Neural progenitor cell (in vitro differentiated cells): ENCODE measurements around the gene COL19A1. TPM values are rescaled to one million over a fixed set of nuclear protein-coding genes. Genes with fewer than 3 reads are reported as not detected.

Experiments
- DNase-seq: peaks from one replicate; pipeline ENCODE4 v3.0.0-alpha.2; 2016; ENCODE audit warnings: low spot score
- H2AFZ ChIP-seq: fragments of 200-600 bp; sonication (generic); replicated peaks from 2 replicates; pipeline ENCODE4 v1.6.1; 2016; ENCODE audit warnings: antibody characterized with exemption
- H3F3A ChIP-seq: fragments of 200-600 bp; sonication (generic); 2 replicates; pipeline ENCODE4 v1.6.1; 2016; ENCODE audit warnings: antibody characterized with exemption, low read depth
- H3K27ac ChIP-seq: fragments of 200-600 bp; sonication (generic); 2 replicates; pipeline ENCODE4 v1.5.1; 2016; ENCODE audit warnings: mild to moderate bottlenecking
- H3K27me3 ChIP-seq: fragments of 200-600 bp; sonication (generic); 2 replicates; pipeline ENCODE4 v1.6.1; 2016; ENCODE audit warnings: mild to moderate bottlenecking, moderate library complexity
- H3K36me3 ChIP-seq: fragments of 200-600 bp; sonication (generic); 2 replicates; pipeline ENCODE4 v1.5.1; 2016
- H3K4me1 ChIP-seq: fragments of 200-600 bp; sonication (generic); 2 replicates; pipeline ENCODE4 v1.6.1; 2016; ENCODE audit warnings: mixed run types
- H3K4me2 ChIP-seq: fragments of 200-600 bp; sonication (generic); 2 replicates; pipeline ENCODE4 v1.6.1; 2016
- H3K4me3 ChIP-seq: fragments of 200-600 bp; sonication (generic); 2 replicates; pipeline ENCODE4 v1.5.1; 2016
- H3K79me2 ChIP-seq: fragments of 200-600 bp; sonication (generic); 2 replicates; pipeline ENCODE4 v1.6.1; 2016; ENCODE audit warnings: low read depth
- H3K9ac ChIP-seq: fragments of 200-600 bp; sonication (generic); 2 replicates; pipeline ENCODE4 v1.6.1; 2016
- H3K9me3 ChIP-seq: fragments of 200-600 bp; sonication (generic); 2 replicates; pipeline ENCODE4 v1.5.1; 2016; ENCODE audit warnings: low read depth
- H4K20me1 ChIP-seq: fragments of 200-600 bp; sonication (generic); 2 replicates; pipeline ENCODE4 v1.6.1; 2016; ENCODE audit warnings: low read depth
- H3K27ac Mint-ChIP-seq: 3 replicates; pipeline ENCODE4 v1.8.0; 2021; ENCODE audit warnings: mixed read lengths
- H3K27me3 Mint-ChIP-seq: 2 replicates; pipeline ENCODE4 v1.8.0; 2022; ENCODE audit warnings: low read depth, mild to moderate bottlenecking, inconsistent platforms, moderate library complexity, mixed read lengths; ENCODE audit not compliant: insufficient read depth
- H3K36me3 Mint-ChIP-seq: 3 replicates; pipeline ENCODE4 v1.8.0; 2021; ENCODE audit warnings: mixed read lengths
- H3K4me1 Mint-ChIP-seq: 3 replicates; pipeline ENCODE4 v1.8.0; 2021; ENCODE audit warnings: mixed read lengths
- H3K4me3 Mint-ChIP-seq: 3 replicates; pipeline ENCODE4 v1.8.0; 2021; ENCODE audit warnings: mild to moderate bottlenecking, moderate library complexity, mixed read lengths
- H3K9me3 Mint-ChIP-seq: 3 replicates; pipeline ENCODE4 v1.8.0; 2020; ENCODE audit warnings: mixed read lengths
- CTCF ChIP-seq: fragments of 200-600 bp; sonication (generic); IDR thresholded peaks from 2 replicates; pipeline ENCODE4 v1.5.1; 2017; ENCODE audit warnings: antibody characterized with exemption, mild to moderate bottlenecking
- EZH2 ChIP-seq: fragments of 200-600 bp; sonication (generic); IDR thresholded peaks from 2 replicates; pipeline ENCODE4 v1.6.1; 2017; ENCODE audit warnings: antibody characterized with exemption, mild to moderate bottlenecking, moderate library complexity
- EZH2phosphoT487 ChIP-seq: fragments of 200-600 bp; sonication (generic); IDR thresholded peaks from 2 replicates; pipeline ENCODE4 v1.6.1; 2017; ENCODE audit warnings: antibody characterized with exemption
- total RNA-seq: library from RNA; depleted of rRNA; stranded (reverse); fragments of >200 nt; gene quantifications from 2 replicates; pipeline ENCODE4 v1.2.3, GENCODE V29; 2015; ENCODE audit warnings: low replicate concordance

Gene COL19A1
- total RNA-seq, 1 donor from 2014 or later, result not detected

- TF ChIP-seq CTCF (no peak), EZH2phosphoT487 (no peak), EZH2 (no peak)
- Histone ChIP-seq H3K9ac (no peak overlapping the region), H3K4me1 (peaks cover under 1% of the 10 kb centered on the region), H2AFZ (no peak overlapping the region), H3K27ac (no peak overlapping the region), H3K36me3 (no peaks in the 10 kb centered on the region), H3F3A (no peaks in the 10 kb centered on the region), H3K9me3 (no peaks in the 10 kb centered on the region), H3K4me2 (no peak overlapping the region), H3K79me2 (no peaks in the 10 kb centered on the region), H3K4me3 (no peak overlapping the region), H4K20me1 (no peaks in the 10 kb centered on the region), H3K27me3 (no peaks in the 10 kb centered on the region)
- Mint-ChIP-seq H3K36me3 (no peaks in the 10 kb centered on the region), H3K4me1 (peaks cover under 1% of the 10 kb centered on the region), H3K27ac (no peak overlapping the region), H3K9me3 (no peaks in the 10 kb centered on the region), H3K27me3 (no peaks in the 10 kb centered on the region), H3K4me3 (no peak overlapping the region)
- DNase-seq, result no peak
Measured at GRCh38 chr6:70113171-70113570, 246.8 kb downstream of the COL19A1 start.

DNA sequence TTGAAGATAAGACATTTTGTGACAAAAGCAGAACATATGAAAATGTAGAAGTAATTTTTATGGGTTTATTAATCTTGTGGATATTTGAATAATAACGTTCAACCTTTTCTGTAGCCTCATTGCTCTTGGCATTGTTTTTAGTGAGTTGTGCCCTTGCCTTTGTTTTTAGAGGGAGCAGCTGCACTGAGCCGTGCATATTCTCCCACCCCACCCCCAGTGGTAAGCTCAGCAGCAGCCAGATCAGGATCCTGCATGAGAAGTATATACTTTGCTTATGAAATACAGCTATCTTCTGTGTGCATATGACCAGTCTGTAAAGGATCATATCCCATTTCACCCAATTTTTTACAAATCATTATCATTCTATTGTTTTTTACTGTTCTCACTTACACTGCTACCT is 252.3 kb downstream of the COL19A1 start:
- Mint-ChIP-seq H3K9me3 (no peaks in the 10 kb centered on the region), H3K36me3 (no peaks in the 10 kb centered on the region), H3K4me3 (no peak overlapping the region), H3K27ac (no peak overlapping the region), H3K4me1 (no peaks in the 10 kb centered on the region), H3K27me3 (no peaks in the 10 kb centered on the region)
- TF ChIP-seq EZH2, result no peak
- TF ChIP-seq EZH2phosphoT487, result no peak
- TF ChIP-seq CTCF, result no peak
- H3K36me3 ChIP-seq, result no peaks in the 10 kb centered on the region
- H4K20me1 ChIP-seq, result no peaks in the 10 kb centered on the region
- H3K4me1 ChIP-seq, result no peaks in the 10 kb centered on the region
- no peaks in the 10 kb centered on the region for H3K9me3 ChIP-seq
- no peaks in the 10 kb centered on the region for H3K27me3 ChIP-seq
- no peak for DNase-seq
- H3K27ac ChIP-seq, result no peak overlapping the region
- H3K4me3 ChIP-seq, result no peak overlapping the region
- no peaks in the 10 kb centered on the region for H3K79me2 ChIP-seq
- no peak overlapping the region for H2AFZ ChIP-seq
- H3F3A ChIP-seq, result no peaks in the 10 kb centered on the region
- H3K9ac ChIP-seq, result no peak overlapping the region
- no peak overlapping the region for H3K4me2 ChIP-seq

- Mint-ChIP-seq H3K27me3 (no peaks in the 10 kb centered on the region), H3K4me1 (no peaks in the 10 kb centered on the region), H3K4me3 (no peak overlapping the region), H3K27ac (no peak overlapping the region), H3K9me3 (no peaks in the 10 kb centered on the region), H3K36me3 (no peaks in the 10 kb centered on the region)
- no peak for TF ChIP-seq EZH2
- TF ChIP-seq EZH2phosphoT487, result no peak
- no peaks in the 10 kb centered on the region for H4K20me1 ChIP-seq
- no peaks in the 10 kb centered on the region for H3F3A ChIP-seq
- H3K4me2 ChIP-seq, result no peak overlapping the region
- no peaks in the 10 kb centered on the region for H3K79me2 ChIP-seq
- H3K9ac ChIP-seq, result no peak overlapping the region
- no peaks in the 10 kb centered on the region for H3K4me1 ChIP-seq
- no peak overlapping the region for H2AFZ ChIP-seq
- H3K4me3 ChIP-seq, result no peak overlapping the region
- H3K27ac ChIP-seq, result no peak overlapping the region
- DNase-seq, result no peak
- H3K27me3 ChIP-seq, result no peaks in the 10 kb centered on the region
- no peaks in the 10 kb centered on the region for H3K36me3 ChIP-seq
- no peaks in the 10 kb centered on the region for H3K9me3 ChIP-seq
Measured at GRCh38 chr6:70119218-70119835, 253.0 kb downstream of the COL19A1 start.

GRCh38 chr6:70124443-70124842 is 258.1 kb downstream of the COL19A1 start:
- H3K27ac ChIP-seq, result no peak overlapping the region
- no peaks in the 10 kb centered on the region for H3K36me3 ChIP-seq
- no peaks in the 10 kb centered on the region for H3K9me3 ChIP-seq
- no peaks in the 10 kb centered on the region for H3K27me3 Mint-ChIP-seq
- H3K9ac ChIP-seq, result no peak overlapping the region
- no peaks in the 10 kb centered on the region for H3K4me1 Mint-ChIP-seq
- no peak overlapping the region for H3K4me3 Mint-ChIP-seq
- no peak for TF ChIP-seq EZH2phosphoT487
- TF ChIP-seq CTCF, result no peak
- no peak for TF ChIP-seq EZH2
- H3K4me1 ChIP-seq, result no peaks in the 10 kb centered on the region
- no peak overlapping the region for H2AFZ ChIP-seq
- no peaks in the 10 kb centered on the region for H3K36me3 Mint-ChIP-seq
- no peaks in the 10 kb centered on the region for H3F3A ChIP-seq
- no peak for DNase-seq
- no peaks in the 10 kb centered on the region for H3K27me3 ChIP-seq
- no peaks in the 10 kb centered on the region for H3K9me3 Mint-ChIP-seq
- H3K4me2 ChIP-seq, result no peak overlapping the region
- H3K79me2 ChIP-seq, result no peaks in the 10 kb centered on the region
- no peaks in the 10 kb centered on the region for H4K20me1 ChIP-seq
- no peak overlapping the region for H3K27ac Mint-ChIP-seq
- no peak overlapping the region for H3K4me3 ChIP-seq
